Peyer's patch (tissue), 4 donors: Measurements from ENCODE around the gene WDR75.

Experiments
- CTCF ChIP-seq, 6 experiments: fragments of 450-650 bp in 4 of 6; fragments of 200-600 bp in 2 of 6; sonication (generic) in 1 of 6; IDR thresholded peaks; one replicate each; pipeline ENCODE4 v1.5.1; 2017 to 2019; ENCODE audit warnings: antibody characterized with exemption in 6 of 6, mild to moderate bottlenecking in 3 of 6, moderate library complexity in 1 of 6
- POLR2A ChIP-seq, 2 donors: fragments of 450-650 bp; IDR thresholded peaks; one replicate each; pipeline ENCODE4 v1.5.1; 2017; ENCODE audit warnings: antibody characterized with exemption in 2 of 2, mild to moderate bottlenecking in 2 of 2, moderate library complexity in 2 of 2

DNA sequence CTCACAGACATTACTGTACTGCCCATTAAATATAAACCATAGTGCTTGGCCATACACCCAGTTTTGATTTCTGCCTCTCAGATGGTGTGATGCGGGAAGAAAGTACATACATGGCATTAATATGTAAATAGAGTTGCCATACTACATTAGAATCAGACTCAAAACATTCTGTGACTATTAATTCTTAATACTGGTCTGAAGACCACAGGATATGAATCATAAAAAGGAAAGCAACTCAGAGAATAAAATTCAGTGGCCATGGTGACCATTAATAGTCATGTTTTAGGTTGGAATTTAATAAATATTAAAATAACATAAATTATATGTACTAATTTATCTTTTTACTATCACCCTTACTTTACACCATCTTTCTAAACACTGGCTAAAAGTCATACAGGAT lies 33.0 kb upstream of the WDR75 start:
- TF ChIP-seq CTCF (IDR thresholded peaks at IDR 0.05) (no peak), POLR2A (IDR thresholded peaks at IDR 0.05) (no peak)
